HCT116 (cell line): ENCODE measurements around the gene MRGPRX4.

ENCODE experiments used
- ATF3 ChIP-seq: IDR thresholded peaks from 2 replicates; pipeline ENCODE4 v1.6.1; 2012
- CTCF ChIP-seq, 3 experiments: fragments of 200-600 bp in 1 of 3; sonication (generic) in 1 of 3; IDR thresholded peaks in 2 of 3; conservative IDR thresholded peaks in 1 of 3; 2 replicates each; pipeline ENCODE4 v1.5.1; 2012 to 2017; ENCODE audit warnings: low read depth in 2 of 3, low read length in 2 of 3, antibody characterized with exemption in 1 of 3, borderline replicate concordance in 1 of 3, control low read depth in 1 of 3, mild to moderate bottlenecking in 1 of 3, mixed read lengths in 1 of 3, mixed run types in 1 of 3, moderate library complexity in 1 of 3; ENCODE audit not compliant: insufficient read depth in 1 of 3
- EZH2 ChIP-seq: fragments of 200-600 bp; sonication (generic); IDR thresholded peaks from 2 replicates; pipeline ENCODE4 v1.6.1; 2017; ENCODE audit warnings: antibody characterized with exemption, mixed run types
- POLR2A ChIP-seq: IDR thresholded peaks from 2 replicates; pipeline ENCODE4 v1.7.0; 2011; ENCODE audit warnings: borderline replicate concordance; ENCODE audit not compliant: insufficient read depth, insufficient read length; ENCODE audit errors: extremely low read depth
- POLR2AphosphoS5 ChIP-seq: IDR thresholded peaks from 2 replicates; pipeline ENCODE4 v1.6.1; 2011; ENCODE audit warnings: mild to moderate bottlenecking, low read depth, low read length, moderate library complexity

- TF ChIP-seq CTCF (IDR thresholded peaks at IDR 0.05 in 2 of 3, conservative IDR thresholded peaks at IDR 0.05 in 1 of 3; ENCODE audit: borderline replicate concordance in 1 of 3, insufficient read depth in 1 of 3, low read depth in 2 of 3, low read length in 2 of 3) (no peak), POLR2A (no peak), POLR2AphosphoS5 (no peak), ATF3 (no peak), EZH2 (no peak)
Observed at GRCh38 chr11:18145837-18146236, 26.8 kb upstream of the MRGPRX4 start.
